IPS-18c (cell line): ENCODE results near the gene SLC25A13.
A peak's percentile ranks its signal among the peaks of the same experiment; 100 is the strongest.
"Not testable (repeated sequence)": the region's sequence is repeated elsewhere in the genome, so short reads cannot be mapped to it uniquely, and the experiment has no call there.

Source experiments
- H3K4me3 ChIP-seq: 2 replicates; pipeline ENCODE4 v1.7.0; 2013; ENCODE audit warnings: low read depth, mild to moderate bottlenecking, low read length, moderate library complexity; ENCODE audit not compliant: insufficient read depth
- H3K9me3 ChIP-seq: one replicate; pipeline ENCODE4 v1.6.1; 2013; ENCODE audit warnings: mild to moderate bottlenecking, low read length, moderate library complexity; ENCODE audit not compliant: control insufficient read depth, insufficient read depth

Gene SLC25A13

GRCh38 chr7:96329241-96329640 lies 7.3 kb upstream of the SLC25A13 start:
- Histone ChIP-seq H3K4me3 (no peak overlapping the region), H3K9me3 (no peaks in the 10 kb centered on the region)

DNA sequence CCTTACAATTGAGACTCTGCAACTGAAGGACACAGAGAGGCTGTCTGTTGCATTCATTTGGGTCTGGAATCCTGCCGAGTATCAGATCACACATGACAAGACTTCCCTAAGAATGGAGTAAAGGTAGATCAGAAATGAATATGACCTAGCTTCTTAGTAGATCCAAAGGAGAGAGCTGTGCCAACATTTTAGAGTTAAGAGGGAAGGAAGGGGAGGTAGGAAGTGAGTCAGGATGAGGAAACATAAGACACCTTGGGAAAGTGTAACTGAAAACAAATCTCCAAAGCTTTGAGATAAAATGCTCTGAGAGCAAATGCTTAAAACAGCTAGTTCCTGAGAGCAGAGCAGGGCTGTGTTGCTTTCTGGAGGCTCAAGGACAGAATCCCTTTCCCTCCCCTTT lies 6.1 kb upstream of the SLC25A13 start:
- Histone ChIP-seq H3K9me3 (no peaks in the 10 kb centered on the region), H3K4me3 (no peak overlapping the region)

DNA sequence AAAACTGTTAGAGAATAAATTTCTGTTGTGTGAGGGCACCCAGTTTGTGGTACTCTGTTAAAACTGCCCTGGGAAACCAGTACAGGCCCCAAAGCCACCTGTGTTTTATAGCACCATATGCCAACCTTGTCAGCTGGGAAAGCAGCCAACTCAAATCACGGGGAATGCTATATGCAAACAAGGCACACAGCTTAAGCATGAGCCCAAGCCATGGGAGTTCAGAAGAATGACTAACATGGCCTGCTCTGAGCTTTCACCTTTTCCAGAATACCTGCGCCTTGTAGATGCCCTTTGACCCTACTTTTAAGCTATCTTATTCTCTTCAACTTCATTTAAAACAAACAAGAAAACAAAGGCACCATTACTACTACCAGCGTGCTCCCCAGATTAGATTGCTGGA lies 5.5 kb upstream of the SLC25A13 start:
- H3K9me3 ChIP-seq = no peaks in the 10 kb centered on the region

DNA sequence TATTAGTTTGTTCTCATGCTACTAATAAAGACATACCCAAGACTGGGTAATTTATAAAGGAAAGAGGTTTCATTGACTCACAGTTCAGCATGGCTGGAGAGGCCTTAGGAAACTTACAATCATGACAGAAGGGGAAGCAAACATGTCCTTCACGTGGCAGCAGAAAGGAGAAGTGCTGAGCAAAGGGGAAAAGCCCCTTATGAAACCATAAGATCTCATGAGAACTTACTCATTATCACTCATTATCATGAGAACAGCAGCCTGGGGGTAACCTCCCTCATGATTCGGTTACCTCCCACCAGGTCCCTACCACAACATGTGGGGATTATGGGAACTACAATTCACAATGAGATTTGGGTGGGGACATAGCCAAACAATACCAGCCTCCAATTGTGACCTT lies 4.9 kb upstream of the SLC25A13 start:
- H3K9me3 ChIP-seq, H3K4me3 ChIP-seq: not testable (repeated sequence)

More for the DNA sequence above, 5.5 kb upstream of the SLC25A13 start:
- no peak overlapping the region for H3K4me3 ChIP-seq

DNA sequence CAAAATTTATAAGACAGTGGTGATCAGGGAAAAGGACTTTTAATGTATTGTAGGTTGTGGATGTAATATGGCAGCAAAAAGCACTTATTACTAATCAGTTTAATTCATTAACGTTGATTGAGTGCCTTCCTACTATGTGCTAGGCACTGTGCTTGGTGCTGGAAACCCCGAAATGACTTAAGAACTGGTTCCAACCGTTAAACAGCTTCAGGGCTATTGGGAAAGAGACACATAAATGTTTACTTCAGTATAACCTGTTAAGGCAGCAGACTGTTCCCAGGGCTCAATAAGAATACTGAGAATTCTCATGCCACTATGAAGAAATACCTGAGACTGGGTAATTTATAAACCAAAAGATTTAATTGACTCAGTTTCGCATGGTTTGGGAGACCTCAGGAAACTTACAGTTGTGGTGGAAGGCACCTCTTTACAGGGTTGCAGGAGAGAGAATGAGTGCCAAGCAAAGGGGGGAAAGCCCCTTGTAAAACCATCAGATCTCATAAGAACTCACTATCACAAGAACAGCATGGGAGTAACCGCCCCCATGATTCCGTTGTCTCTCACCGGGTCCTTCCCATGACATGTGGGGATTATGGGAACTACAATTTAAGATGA lies 1.1 kb upstream of the SLC25A13 start:
- Histone ChIP-seq H3K4me3 (no peak overlapping the region; the same call in 1 of the 2 replicates), H3K9me3 (no peaks in the 10 kb centered on the region)

DNA sequence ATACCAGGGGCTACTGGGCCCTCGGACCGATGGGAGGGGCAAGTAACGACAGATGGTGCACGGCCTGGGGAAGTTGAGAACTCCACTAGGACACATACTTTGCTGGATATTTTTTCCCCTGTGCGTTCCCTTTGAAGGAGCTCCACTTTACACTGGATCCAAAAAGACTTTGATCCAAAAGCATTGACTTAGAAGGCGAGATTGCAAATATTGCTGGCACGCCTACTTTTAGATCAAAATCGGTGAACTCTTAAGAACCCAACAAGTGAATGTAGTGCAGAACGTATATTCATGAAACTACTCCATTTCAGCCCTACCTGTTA lies 436 bp upstream of the SLC25A13 start:
- Histone ChIP-seq H3K4me3 (peak overlapping the region; percentile 87), H3K9me3 (no peaks in the 10 kb centered on the region)

- Histone ChIP-seq H3K4me3 (peak overlapping the region; percentile 87), H3K9me3 (no peaks in the 10 kb centered on the region)
Measured at GRCh38 chr7:96321031-96321657, 754 bp downstream of the SLC25A13 start.

GRCh38 chr7:96320442-96320841 lies 1.5 kb downstream of the SLC25A13 start:
- H3K4me3 ChIP-seq = peak overlapping the region; percentile 87; the same call in 1 of the 2 replicates

DNA sequence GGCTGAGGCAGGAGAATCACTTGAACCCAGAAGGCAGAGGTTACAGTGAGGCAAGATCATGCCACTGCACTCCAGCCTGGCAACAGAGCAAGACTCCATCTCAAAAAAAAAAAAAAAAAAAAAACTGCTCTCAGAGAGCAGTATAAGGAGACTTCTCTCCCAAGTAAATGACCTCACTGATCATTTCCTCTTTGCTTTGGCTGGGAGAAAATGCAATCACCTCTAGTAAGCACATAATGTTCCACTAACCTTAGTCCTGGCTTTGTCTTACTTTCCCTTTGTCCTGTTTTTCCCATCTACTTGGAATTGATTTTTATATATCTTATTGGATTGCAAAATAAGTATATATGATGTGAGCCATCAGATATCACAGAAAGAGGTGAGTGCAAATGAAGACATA lies 2.5 kb downstream of the SLC25A13 start:
- no peaks in the 10 kb centered on the region for H3K9me3 ChIP-seq
- H3K4me3 ChIP-seq = no peak overlapping the region

More at GRCh38 chr7:96320442-96320841, 1.5 kb downstream of the SLC25A13 start:
- H3K9me3 ChIP-seq = no peaks in the 10 kb centered on the region

DNA sequence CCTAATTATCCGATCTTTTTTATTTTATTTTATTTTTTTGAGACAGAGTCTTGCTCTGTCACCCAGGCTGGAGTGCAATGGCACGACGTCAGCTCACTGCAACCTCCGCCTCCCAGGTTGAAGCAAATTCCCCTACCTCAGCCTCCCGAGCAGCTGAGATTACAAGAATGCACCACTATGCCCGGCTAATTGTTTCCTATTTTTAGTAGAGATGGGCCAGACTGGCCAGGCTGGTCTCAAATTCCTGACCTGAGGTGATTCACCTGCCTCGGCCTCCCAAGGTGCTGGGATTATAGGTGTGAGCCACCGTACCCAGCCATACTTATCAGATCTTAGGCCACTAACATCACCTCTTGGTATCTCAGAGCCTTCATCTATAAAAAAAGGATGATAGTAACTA lies 4.9 kb downstream of the SLC25A13 start:
- Histone ChIP-seq H3K9me3 (no peaks in the 10 kb centered on the region), H3K4me3 (no peak overlapping the region)

- Histone ChIP-seq H3K9me3 (no peaks in the 10 kb centered on the region), H3K4me3 (no peak overlapping the region)
Measured at GRCh38 chr7:96315125-96315512, 6.8 kb downstream of the SLC25A13 start.

DNA sequence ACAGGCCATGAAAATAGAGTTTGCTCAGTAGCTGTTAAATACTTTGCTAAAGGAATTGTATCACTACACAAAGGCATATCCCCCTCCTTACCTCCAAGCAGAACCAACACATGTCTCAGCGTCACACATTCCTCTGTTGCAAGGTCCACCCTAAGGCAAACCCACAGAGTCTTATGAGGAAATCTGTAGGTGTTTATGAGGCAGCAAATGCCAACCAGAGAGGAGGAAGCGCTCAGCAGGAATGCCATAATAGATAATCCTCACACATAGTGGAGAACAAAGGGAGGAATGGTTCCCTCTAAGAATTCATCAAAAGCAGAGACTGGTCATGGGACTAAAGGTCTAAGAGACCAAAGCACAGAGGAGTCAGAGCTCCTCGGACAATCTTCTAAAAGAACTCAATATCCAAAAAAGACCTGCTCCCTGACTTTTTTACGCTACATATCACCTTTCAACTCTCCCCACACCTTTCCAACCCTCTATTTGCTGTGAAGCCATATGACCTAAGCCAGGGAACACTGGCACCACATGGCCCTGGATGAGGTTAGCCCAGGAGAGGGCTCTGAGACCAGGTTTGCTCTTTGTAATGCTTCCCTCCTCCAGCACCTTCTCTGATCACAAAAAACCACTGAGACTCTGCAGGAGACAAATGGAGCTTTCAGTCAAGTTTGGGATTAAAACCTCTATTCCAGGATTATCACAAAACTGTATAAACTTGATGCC lies 7.3 kb downstream of the SLC25A13 start:
- Histone ChIP-seq H3K9me3 (no peaks in the 10 kb centered on the region), H3K4me3 (0 out of 2 replicates have a peak overlapping the region, but pooled peaks have one; percentile 15)

DNA sequence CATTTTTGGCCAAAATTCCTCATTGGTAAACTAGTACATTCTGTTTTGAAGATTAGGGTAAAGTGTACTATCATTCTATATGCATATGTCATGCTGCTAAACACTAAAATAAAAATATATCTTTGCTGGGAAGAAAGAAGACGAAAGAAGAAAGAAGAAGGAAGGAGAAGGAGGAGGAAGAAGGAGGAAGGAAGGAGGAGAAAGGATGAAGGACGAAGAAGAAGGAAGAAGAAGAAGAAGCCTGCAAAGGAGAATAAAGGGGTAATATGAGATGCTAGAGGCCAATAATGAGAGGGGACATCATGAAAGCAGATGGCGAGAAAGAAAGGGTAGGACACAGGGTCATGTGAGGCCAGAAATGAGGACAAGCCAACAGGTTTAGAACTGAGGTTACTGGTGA lies 8.0 kb downstream of the SLC25A13 start:
- Histone ChIP-seq H3K9me3 (no peaks in the 10 kb centered on the region), H3K4me3 (no peak overlapping the region)

- Histone ChIP-seq H3K4me3 (no peak overlapping the region), H3K9me3 (no peaks in the 10 kb centered on the region)
Measured at GRCh38 chr7:96312502-96312901, 9.4 kb downstream of the SLC25A13 start.

DNA sequence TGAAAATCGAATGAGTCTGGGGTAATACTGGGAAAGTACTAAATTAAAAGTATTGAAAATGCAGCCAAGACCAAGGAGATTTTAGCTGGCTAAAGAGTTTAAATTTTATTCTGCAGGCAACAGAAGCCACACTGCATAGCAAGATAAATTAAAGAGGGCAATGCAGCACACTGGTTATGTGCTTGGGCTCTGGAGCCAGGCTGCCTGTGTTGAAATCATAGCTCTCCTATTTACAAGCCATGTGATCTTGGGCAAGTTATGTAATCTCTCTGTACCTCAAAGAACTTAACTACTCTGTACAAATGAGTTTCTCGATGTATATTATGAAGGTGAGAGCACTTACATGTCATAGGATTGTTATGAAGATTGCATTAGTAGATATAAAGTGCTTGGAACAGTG lies 9.9 kb downstream of the SLC25A13 start:
- H3K4me3 ChIP-seq = no peak overlapping the region
- H3K9me3 ChIP-seq = no peaks in the 10 kb centered on the region

DNA sequence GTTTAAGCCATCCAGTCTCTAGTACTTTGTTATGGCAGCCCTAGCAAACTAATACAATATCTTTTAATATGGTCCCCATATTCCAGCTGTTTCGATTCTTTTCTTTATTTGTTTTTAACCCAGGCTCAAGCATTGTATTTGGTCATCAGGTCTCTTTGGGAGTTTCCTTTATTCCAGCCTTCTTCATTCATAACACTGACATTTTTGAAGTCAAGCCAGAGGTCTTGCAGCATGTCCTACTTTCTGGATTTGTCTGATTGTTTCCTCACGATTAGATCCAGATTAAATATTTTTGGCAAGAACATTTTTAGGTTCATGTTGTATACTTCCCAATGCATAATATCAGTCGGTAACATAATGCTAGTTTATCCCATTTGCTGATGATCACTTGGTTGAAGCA lies 11.8 kb downstream of the SLC25A13 start:
- H3K4me3 ChIP-seq = no peak overlapping the region
- no peaks in the 10 kb centered on the region for H3K9me3 ChIP-seq

DNA sequence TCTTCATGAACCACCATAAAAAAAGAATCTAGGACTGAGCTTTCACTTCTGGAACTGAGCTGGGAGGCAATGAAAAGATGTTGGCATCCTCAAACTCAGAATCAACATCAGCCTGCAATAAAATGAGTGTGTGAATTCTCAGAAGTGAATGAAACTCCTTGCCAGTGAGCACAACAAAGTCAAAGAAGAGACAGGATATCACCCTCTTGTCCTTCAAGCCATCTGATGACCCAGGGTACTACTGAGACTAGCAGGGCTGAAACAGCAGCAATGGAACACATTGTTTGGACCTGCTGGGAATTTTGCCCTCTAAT lies 13.0 kb downstream of the SLC25A13 start:
- Histone ChIP-seq H3K9me3 (no peaks in the 10 kb centered on the region), H3K4me3 (no peak overlapping the region)

- Histone ChIP-seq H3K9me3 (no peaks in the 10 kb centered on the region), H3K4me3 (no peak overlapping the region)
Measured at GRCh38 chr7:96308253-96308949, 13.5 kb downstream of the SLC25A13 start.
